Brain microvascular endothelial cell (primary cell): ENCODE measurements around the gene KIAA0408.
"Not testable (repeated sequence)": the region's sequence is repeated elsewhere in the genome, so short reads cannot be mapped to it uniquely, and the experiment has no call there.

ENCODE experiments used
- DNase-seq: peaks from one replicate; pipeline ENCODE4 v3.0.0-alpha.2; 2020
- H3K27ac ChIP-seq: fragments of 250-450 bp; sonication (Bioruptor Pico); 2 replicates; pipeline ENCODE4 v1.5.1; 2020; ENCODE audit warnings: mild to moderate bottlenecking, moderate library complexity
- H3K27me3 ChIP-seq: fragments of 250-450 bp; sonication (Bioruptor Pico); replicated peaks from 2 replicates; pipeline ENCODE4 v1.5.1; 2020; ENCODE audit warnings: mild to moderate bottlenecking
- H3K36me3 ChIP-seq: fragments of 250-450 bp; sonication (Bioruptor Pico); replicated peaks from 2 replicates; pipeline ENCODE4 v1.5.1; 2020; ENCODE audit warnings: mild to moderate bottlenecking
- H3K4me3 ChIP-seq: 2 replicates; pipeline ENCODE4 v1.5.1; 2011; ENCODE audit warnings: low read depth, mild to moderate bottlenecking, control low read depth, low read length, moderate library complexity
- in situ Hi-C: cut with HindIII; loops from 2 replicates; pipeline ENCODE4 v1.10.0; 2017; ENCODE audit warnings: low sequenced_read_pairs, low pct_ligation_motif_present
- TF ChIP-seq, protein P1 (sequence below): IDR thresholded peaks from 2 replicates; pipeline ENCODE4 v1.5.1; 2011; ENCODE audit warnings: low read depth, mild to moderate bottlenecking, moderate library complexity, low read length, control low read depth, inconsistent platforms; ENCODE audit errors: missing control alignments

KIAA0408 gene

DNA sequence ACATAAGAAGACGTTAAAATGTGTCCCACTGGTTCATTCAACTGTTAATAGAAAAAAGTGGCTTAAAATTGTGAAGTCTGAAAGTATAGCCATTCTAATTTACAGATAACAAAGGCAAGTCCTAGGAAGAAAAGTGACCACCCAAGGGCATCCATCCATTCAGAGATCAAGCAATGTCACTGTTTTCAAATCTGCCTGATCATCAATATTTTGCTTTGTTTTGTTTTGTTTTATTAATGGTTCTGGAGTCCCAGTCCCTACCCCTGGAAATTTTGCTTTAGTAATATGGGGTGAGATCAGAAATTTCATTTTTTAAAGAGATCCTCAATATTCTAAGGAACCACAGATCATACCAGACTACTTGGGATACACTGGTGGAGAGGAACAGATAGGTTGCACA is 17.3 kb downstream of the KIAA0408 start:
- H3K27ac ChIP-seq = no peak overlapping the region
- TF ChIP-seq, protein P1, sequence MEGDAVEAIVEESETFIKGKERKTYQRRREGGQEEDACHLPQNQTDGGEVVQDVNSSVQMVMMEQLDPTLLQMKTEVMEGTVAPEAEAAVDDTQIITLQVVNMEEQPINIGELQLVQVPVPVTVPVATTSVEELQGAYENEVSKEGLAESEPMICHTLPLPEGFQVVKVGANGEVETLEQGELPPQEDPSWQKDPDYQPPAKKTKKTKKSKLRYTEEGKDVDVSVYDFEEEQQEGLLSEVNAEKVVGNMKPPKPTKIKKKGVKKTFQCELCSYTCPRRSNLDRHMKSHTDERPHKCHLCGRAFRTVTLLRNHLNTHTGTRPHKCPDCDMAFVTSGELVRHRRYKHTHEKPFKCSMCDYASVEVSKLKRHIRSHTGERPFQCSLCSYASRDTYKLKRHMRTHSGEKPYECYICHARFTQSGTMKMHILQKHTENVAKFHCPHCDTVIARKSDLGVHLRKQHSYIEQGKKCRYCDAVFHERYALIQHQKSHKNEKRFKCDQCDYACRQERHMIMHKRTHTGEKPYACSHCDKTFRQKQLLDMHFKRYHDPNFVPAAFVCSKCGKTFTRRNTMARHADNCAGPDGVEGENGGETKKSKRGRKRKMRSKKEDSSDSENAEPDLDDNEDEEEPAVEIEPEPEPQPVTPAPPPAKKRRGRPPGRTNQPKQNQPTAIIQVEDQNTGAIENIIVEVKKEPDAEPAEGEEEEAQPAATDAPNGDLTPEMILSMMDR = no peak
- H3K4me3 ChIP-seq = no peak overlapping the region
- no peaks in the 10 kb centered on the region for H3K27me3 ChIP-seq
- DNase-seq = no peak
- in situ Hi-C loops = no loop called here
- H3K36me3 ChIP-seq = peaks cover 5% of the 10 kb centered on the region

DNA sequence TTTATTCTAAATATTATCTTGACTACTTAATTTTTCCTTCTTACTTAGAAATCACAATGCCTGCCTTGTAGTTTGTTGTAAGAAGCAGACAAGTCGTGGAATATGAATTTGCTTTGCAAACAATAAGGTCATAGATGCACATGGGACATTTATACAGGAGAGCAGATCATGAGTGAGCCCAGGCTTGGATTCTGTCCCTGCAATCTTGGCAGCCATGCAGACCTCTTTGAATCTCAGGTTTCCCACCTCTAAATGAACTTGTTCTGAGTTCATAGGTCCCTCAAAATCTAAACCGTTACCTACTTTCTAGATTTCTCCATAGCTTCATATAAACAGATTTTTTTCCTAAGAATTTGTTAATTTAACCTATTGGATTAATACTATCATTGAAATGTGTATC is 19.5 kb downstream of the KIAA0408 start:
- no peak overlapping the region for H3K27ac ChIP-seq
- DNase-seq = no peak
- H3K36me3 ChIP-seq = no peaks in the 10 kb centered on the region
- H3K27me3 ChIP-seq = no peaks in the 10 kb centered on the region
- TF ChIP-seq, protein P1 = no peak
- no peak overlapping the region for H3K4me3 ChIP-seq
- in situ Hi-C loops = no loop called here

DNA sequence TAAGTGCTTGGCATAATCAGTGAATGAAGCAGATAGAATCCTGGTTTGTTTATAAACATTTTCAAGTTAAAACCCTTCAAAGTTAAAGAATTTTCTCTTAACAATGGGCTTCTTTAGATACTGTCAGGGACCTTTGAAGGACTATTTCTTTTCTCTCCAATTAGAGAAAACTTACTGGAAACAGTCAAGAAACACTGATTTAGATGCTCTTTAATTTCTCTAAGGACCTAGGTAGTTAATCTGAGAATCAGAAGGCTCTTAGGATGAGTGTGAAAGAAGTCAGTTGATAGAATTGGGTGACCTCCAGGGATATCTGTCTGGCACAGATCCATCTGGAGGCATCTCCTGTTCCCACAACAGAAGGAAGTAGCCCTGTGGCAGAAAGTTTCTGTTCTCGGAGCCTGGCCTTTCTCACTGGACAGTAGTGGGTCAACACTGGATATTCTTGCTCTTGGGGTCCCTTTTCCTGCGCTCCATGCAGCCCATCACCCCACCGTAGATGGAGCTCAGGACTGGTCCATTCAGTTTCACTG is 22.5 kb downstream of the KIAA0408 start:
- TF ChIP-seq, protein P1 = no peak
- in situ Hi-C loops = no loop called here

DNA sequence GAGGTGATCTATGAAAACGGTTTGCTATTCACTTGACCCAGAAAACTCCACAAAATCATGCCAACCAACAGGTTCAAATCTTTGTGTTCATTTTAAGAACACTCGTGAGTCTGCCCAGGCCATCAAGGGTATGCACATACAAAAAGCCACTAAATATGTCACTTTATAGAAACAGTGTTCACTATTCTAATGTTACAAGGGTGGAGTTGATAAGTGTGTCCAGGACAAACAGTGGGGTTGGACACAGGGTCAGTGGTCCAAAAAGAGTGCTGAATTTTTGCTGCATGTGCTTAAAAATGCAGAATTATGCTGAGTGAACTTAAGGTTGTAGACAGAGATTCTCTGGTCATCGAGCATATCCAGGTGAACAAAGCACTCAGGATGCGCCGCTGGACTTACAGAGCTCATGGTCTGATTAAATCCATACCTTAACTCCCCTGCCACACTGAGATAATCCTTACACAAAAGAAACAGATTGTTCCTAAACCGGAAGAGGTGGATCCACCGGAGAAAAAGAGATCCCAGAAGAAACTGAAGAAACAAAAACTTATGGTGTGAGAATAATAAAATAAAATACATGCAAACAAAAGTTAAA is 23.5 kb downstream of the KIAA0408 start:
- in situ Hi-C loops = no loop called here
- H3K36me3 ChIP-seq = no peaks in the 10 kb centered on the region
- TF ChIP-seq, protein P1 = no peak
- H3K27me3 ChIP-seq = no peaks in the 10 kb centered on the region
- no peak overlapping the region for H3K27ac ChIP-seq
- no peak for DNase-seq
- no peak overlapping the region for H3K4me3 ChIP-seq

More for the DNA sequence above, 22.5 kb downstream of the KIAA0408 start:
- DNase-seq = no peak
- Histone ChIP-seq H3K27ac (no peak overlapping the region), H3K4me3 (no peak overlapping the region), H3K27me3 (no peaks in the 10 kb centered on the region), H3K36me3 (no peaks in the 10 kb centered on the region)

DNA sequence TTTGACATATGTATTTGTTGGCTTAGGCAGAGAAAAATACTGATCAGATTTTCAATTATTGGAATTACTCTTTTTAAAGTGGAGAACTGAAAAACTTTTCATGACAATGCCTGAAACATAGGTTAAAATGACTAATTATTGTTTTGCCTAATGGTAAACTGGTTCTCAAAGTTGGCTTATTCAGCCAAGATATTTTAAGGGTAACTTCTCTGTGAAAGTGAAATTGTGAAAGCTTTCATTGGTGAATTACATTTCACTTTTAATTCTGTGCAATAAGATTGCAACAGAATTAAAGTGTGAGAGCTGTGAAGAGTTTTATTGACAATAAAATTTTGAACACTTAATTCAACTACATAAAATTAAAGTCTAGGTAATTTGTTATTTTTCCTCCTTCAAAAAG is 24.5 kb downstream of the KIAA0408 start:
- in situ Hi-C loops = no loop called here
- TF ChIP-seq, protein P1 = no peak
- H3K27me3 ChIP-seq = no peaks in the 10 kb centered on the region
- DNase-seq = no peak
- no peak overlapping the region for H3K27ac ChIP-seq
- no peaks in the 10 kb centered on the region for H3K36me3 ChIP-seq
- no peak overlapping the region for H3K4me3 ChIP-seq

DNA sequence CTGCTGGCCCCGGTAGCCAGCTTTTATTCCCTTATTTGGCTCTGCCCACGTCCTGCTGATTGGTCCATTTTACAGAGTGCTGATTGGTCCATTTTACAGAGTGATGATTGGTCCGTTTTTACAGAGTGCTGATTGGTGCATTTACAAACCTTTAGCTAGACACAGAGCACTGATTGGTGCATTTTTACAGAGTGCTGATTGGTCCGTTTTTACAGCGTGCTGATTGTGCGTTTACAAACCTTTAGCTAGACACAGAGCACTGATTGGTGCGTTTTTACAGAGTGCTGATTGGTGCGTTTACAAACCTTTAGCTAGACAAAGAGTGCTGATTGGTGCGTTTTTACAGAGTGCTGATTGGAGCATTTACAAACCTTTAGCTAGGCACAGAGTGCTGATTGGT is 30.6 kb downstream of the KIAA0408 start:
- DNase-seq, H3K36me3 ChIP-seq, in situ Hi-C loops, H3K27me3 ChIP-seq, H3K4me3 ChIP-seq, H3K27ac ChIP-seq: not testable (repeated sequence)
